OCI-LY7 (cell line): ENCODE measurements around the gene APBB2. TPM values are rescaled to one million over a fixed set of nuclear protein-coding genes. Genes with fewer than 3 reads are reported as not detected.

ENCODE experiments used
- BruUV-seq: library from RNA; stranded (reverse); fragments of 400-500 nt; replicated peaks from 2 replicates; lab custom pipeline; 2021; lab: Mats Ljungman, UMichigan
- CTCF ChIA-PET: fragments of 300-600 bp; sonication (Branson Sonifier 250); formaldehyde crosslinking; loops from one replicate; lab custom pipeline; 2022; ENCODE audit warnings: antibody characterized with exemption; ENCODE audit not compliant: unreplicated experiment; lab: Charles Lee
- POLR2A ChIA-PET: fragments of 300-600 bp; sonication (Branson Sonifier 250); formaldehyde crosslinking; loops from one replicate; lab custom pipeline; 2022; ENCODE audit warnings: antibody characterized with exemption; lab: Charles Lee
- DNase-seq: peaks from one replicate; pipeline ENCODE4 v3.0.0-alpha.2; 2015; ENCODE audit warnings: low spot score
- H2AFZ ChIP-seq: fragments of 200-600 bp; sonication (generic), shearing (Covaris generic); 2 replicates; pipeline ENCODE4 v1.6.1; 2014; ENCODE audit warnings: mild to moderate bottlenecking, antibody characterized with exemption, low read length, moderate library complexity
- H3K27ac ChIP-seq: fragments of 200-600 bp; sonication (generic); 2 replicates; pipeline ENCODE4 v1.5.1; 2014; ENCODE audit warnings: mixed run types, low read depth, mild to moderate bottlenecking, moderate library complexity, low read length, inconsistent platforms; ENCODE audit not compliant: poor library complexity, severe bottlenecking
- H3K36me3 ChIP-seq: fragments of 200-600 bp; sonication (generic); 2 replicates; pipeline ENCODE4 v1.6.1; 2014; ENCODE audit warnings: mild to moderate bottlenecking, antibody characterized with exemption, low read length, moderate library complexity, mixed read lengths; ENCODE audit not compliant: insufficient read depth
- H3K4me1 ChIP-seq: fragments of 200-600 bp; sonication (generic); 2 replicates; pipeline ENCODE4 v1.5.1; 2014; ENCODE audit warnings: mild to moderate bottlenecking, low read length; ENCODE audit not compliant: insufficient read depth, poor library complexity, severe bottlenecking
- H3K4me2 ChIP-seq: fragments of 200-600 bp; sonication (generic); 2 replicates; pipeline ENCODE4 v1.6.1; 2014; ENCODE audit warnings: mild to moderate bottlenecking, low read length
- H3K4me3 ChIP-seq: fragments of 200-600 bp; sonication (generic); 2 replicates; pipeline ENCODE4 v1.5.1; 2014; ENCODE audit warnings: mild to moderate bottlenecking, low read depth, low read length; ENCODE audit not compliant: poor library complexity, severe bottlenecking
- H3K79me2 ChIP-seq: fragments of 200-600 bp; sonication (generic); 2 replicates; pipeline ENCODE4 v1.6.1; 2016; ENCODE audit warnings: low read depth, mild to moderate bottlenecking, low read length, moderate library complexity, mixed read lengths; ENCODE audit not compliant: insufficient read depth
- H3K9me2 ChIP-seq: fragments of 200-600 bp; sonication (generic); 2 replicates; pipeline ENCODE4 v1.6.1; 2016; ENCODE audit warnings: mild to moderate bottlenecking, low read length, mixed read lengths; ENCODE audit not compliant: insufficient read depth
- H3K9me3 ChIP-seq: fragments of 200-600 bp; sonication (generic); 2 replicates; pipeline ENCODE4 v1.6.1; 2014; ENCODE audit warnings: mild to moderate bottlenecking, mixed run types, low read length, mixed read lengths
- H4K20me1 ChIP-seq: fragments of 200-600 bp; sonication (generic); 2 replicates; pipeline ENCODE4 v1.6.1; 2014; ENCODE audit warnings: mild to moderate bottlenecking, antibody characterized with exemption, low read length, moderate library complexity, mixed read lengths; ENCODE audit not compliant: insufficient read depth
- EZH2phosphoT487 ChIP-seq: fragments of 200-600 bp; sonication (generic); IDR thresholded peaks from 2 replicates; pipeline ENCODE4 v1.6.1; 2018; ENCODE audit warnings: low read depth, borderline replicate concordance, mild to moderate bottlenecking, mixed run types, antibody characterized with exemption, low read length, moderate library complexity, mixed read lengths
- intact Hi-C: fragments of 100-400 bp; cut with micrococcal nuclease; formaldehyde crosslinking; loops from one replicate; pipeline ENCODE4 v1.10.0; 2022; ENCODE audit not compliant: unreplicated experiment
- total RNA-seq, 2 experiments: library from RNA; depleted of rRNA in 1 of 2; stranded (reverse); fragments of >200 nt in 1 of 2; shearing (Covaris generic) in 1 of 2; gene quantifications; 2 replicates each; pipeline ENCODE4 v1.2.3, GENCODE V29; 2014 to 2022
- TF ChIP-seq, protein P1 (sequence below): fragments of 200-600 bp; sonication (generic); conservative IDR thresholded peaks from 2 replicates; pipeline ENCODE4 v1.5.1; 2014; ENCODE audit warnings: mild to moderate bottlenecking, antibody characterized with exemption, low read length, moderate library complexity, mixed read lengths

APBB2 gene
- total RNA-seq, 2 experiments from 2014 or later = 66.4 to 88.5 TPM

GRCh38 chr4:40804598-40804997, 409.7 kb downstream of the APBB2 start:
- BruUV-seq = no TSS peak
- CTCF ChIA-PET = no interaction called here
- no peak overlapping the region for H2AFZ ChIP-seq
- DNase-seq = no peak
- H3K79me2 ChIP-seq = no peaks in the 10 kb centered on the region
- intact Hi-C loops = no loop called here
- H3K27ac ChIP-seq = no peak overlapping the region
- no peaks in the 10 kb centered on the region for H3K9me2 ChIP-seq
- H3K4me1 ChIP-seq = no peaks in the 10 kb centered on the region
- no peaks in the 10 kb centered on the region for H3K36me3 ChIP-seq
- POLR2A ChIA-PET = interaction anchor here (0.6 kb wide), 2 partner anchors 23 to 45 kb away, joined by 3 read pairs; no protein-coding TSS in a partner anchor
- H3K4me2 ChIP-seq = no peak overlapping the region
- no peaks in the 10 kb centered on the region for H3K9me3 ChIP-seq
- no peak overlapping the region for H3K4me3 ChIP-seq
- TF ChIP-seq, protein P1, sequence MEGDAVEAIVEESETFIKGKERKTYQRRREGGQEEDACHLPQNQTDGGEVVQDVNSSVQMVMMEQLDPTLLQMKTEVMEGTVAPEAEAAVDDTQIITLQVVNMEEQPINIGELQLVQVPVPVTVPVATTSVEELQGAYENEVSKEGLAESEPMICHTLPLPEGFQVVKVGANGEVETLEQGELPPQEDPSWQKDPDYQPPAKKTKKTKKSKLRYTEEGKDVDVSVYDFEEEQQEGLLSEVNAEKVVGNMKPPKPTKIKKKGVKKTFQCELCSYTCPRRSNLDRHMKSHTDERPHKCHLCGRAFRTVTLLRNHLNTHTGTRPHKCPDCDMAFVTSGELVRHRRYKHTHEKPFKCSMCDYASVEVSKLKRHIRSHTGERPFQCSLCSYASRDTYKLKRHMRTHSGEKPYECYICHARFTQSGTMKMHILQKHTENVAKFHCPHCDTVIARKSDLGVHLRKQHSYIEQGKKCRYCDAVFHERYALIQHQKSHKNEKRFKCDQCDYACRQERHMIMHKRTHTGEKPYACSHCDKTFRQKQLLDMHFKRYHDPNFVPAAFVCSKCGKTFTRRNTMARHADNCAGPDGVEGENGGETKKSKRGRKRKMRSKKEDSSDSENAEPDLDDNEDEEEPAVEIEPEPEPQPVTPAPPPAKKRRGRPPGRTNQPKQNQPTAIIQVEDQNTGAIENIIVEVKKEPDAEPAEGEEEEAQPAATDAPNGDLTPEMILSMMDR = no peak
- no peak for TF ChIP-seq EZH2phosphoT487
- no peaks in the 10 kb centered on the region for H4K20me1 ChIP-seq

DNA sequence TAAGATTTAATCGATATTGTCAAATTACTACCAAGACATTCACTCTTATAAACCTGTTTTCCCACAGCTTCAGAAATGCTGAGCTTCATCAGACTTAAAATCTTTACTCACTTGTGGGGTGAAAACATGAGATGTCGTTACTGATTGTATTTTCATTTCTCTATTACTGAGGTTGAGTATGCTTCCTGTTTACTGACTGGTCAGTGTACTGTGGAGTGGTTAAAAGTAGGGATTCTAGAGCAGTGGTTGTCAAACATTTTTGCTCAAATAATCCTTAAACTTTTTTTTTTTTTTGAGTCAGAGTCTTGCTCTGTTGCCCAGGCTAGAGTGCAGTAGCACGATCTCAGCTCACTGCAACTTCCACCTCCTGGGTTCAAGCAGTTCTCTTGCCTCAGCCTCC, 414.3 kb downstream of the APBB2 start:
- intact Hi-C loops = no loop called here
- Histone ChIP-seq H3K4me2 (no peak overlapping the region), H3K36me3 (no peaks in the 10 kb centered on the region), H4K20me1 (no peaks in the 10 kb centered on the region), H3K9me3 (no peaks in the 10 kb centered on the region), H3K4me1 (no peaks in the 10 kb centered on the region), H2AFZ (no peak overlapping the region), H3K9me2 (no peaks in the 10 kb centered on the region), H3K27ac (no peak overlapping the region), H3K79me2 (no peaks in the 10 kb centered on the region), H3K4me3 (no peak overlapping the region)
- ChIA-PET POLR2A (interaction anchor here (0.7 to 1.2 kb wide), 5 partner anchors 14 to 1368 kb away, joined by 3 to 5 read pairs (median 3); no protein-coding TSS in a partner anchor), CTCF (no interaction called here)
- no peak for DNase-seq
- no TSS peak for BruUV-seq
- TF ChIP-seq, protein P1 = no peak
- TF ChIP-seq EZH2phosphoT487 = no peak

DNA sequence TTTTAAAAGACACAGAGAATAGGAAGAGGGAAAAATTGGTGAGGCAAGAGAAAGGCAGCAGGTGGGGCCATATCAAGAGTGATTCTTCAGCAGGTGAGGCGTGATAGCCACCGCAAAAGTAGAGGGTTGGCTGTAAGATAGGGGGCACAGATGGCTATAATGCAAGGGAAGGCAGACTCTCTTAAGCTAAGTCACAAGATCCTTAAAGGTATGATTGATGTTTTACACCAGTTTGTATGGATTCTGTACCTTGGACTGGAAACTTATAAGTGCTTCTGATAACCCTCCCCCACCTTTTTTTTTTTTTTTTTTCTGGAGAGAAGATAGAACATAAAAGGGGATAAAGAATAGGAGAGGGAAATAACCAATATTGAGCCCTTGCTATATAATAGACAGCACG, 424.6 kb downstream of the APBB2 start:
- ChIA-PET CTCF (no interaction called here), POLR2A (interaction anchor here (0.7 kb wide), 2 partner anchors 38 to 439 kb away, joined by 3 to 6 read pairs; no protein-coding TSS in a partner anchor)
- Histone ChIP-seq H3K4me1 (no peaks in the 10 kb centered on the region), H3K4me3 (no peak overlapping the region), H3K9me3 (no peaks in the 10 kb centered on the region), H3K27ac (no peak overlapping the region), H3K36me3 (no peaks in the 10 kb centered on the region), H3K9me2 (no peaks in the 10 kb centered on the region), H3K79me2 (no peaks in the 10 kb centered on the region), H4K20me1 (no peaks in the 10 kb centered on the region), H2AFZ (no peak overlapping the region), H3K4me2 (no peak overlapping the region)
- BruUV-seq = no TSS peak
- intact Hi-C loops = no loop called here
- DNase-seq = no peak
- TF ChIP-seq, protein P1 = no peak
